NB4 (cell line): ENCODE results near the gene CDKN2B-AS1.

Experiments
- MYC ChIP-seq: IDR thresholded peaks from 2 replicates; pipeline ENCODE4 v1.6.1; 2011; ENCODE audit warnings: low read depth, low read length
- POLR2A ChIP-seq: IDR thresholded peaks from 2 replicates; pipeline ENCODE4 v1.6.1; 2011; ENCODE audit warnings: mild to moderate bottlenecking; ENCODE audit not compliant: insufficient read length; ENCODE audit errors: extremely low read depth
- TF ChIP-seq, protein P1 (sequence below): IDR thresholded peaks from one replicate; pipeline ENCODE4 v1.5.1; 2012; ENCODE audit warnings: low read depth, low read length
- TF ChIP-seq, protein P2 (sequence below): IDR thresholded peaks from 2 replicates; pipeline ENCODE4 v1.6.1; 2011; ENCODE audit warnings: low read depth, low read length

DNA sequence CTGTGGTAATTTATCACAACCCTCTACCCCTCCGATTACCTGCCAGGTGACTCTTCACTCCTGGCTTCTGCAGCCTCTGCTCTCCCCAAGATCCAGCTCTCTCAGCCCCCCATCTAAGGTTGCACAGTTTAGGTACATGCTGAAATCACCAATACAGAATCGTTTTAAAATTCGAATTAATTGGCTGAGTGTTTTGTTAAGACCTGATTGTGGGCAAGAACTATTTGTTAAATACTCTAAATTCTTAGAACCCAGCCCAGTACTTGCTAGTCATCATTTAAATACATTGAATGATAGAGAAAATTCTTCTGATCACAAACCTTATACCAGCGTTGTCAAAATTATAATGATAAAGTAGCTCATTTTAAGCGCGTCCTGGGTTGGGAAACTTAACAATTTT, 162.0 kb downstream of the CDKN2B-AS1 start:
- TF ChIP-seq, protein P1, sequence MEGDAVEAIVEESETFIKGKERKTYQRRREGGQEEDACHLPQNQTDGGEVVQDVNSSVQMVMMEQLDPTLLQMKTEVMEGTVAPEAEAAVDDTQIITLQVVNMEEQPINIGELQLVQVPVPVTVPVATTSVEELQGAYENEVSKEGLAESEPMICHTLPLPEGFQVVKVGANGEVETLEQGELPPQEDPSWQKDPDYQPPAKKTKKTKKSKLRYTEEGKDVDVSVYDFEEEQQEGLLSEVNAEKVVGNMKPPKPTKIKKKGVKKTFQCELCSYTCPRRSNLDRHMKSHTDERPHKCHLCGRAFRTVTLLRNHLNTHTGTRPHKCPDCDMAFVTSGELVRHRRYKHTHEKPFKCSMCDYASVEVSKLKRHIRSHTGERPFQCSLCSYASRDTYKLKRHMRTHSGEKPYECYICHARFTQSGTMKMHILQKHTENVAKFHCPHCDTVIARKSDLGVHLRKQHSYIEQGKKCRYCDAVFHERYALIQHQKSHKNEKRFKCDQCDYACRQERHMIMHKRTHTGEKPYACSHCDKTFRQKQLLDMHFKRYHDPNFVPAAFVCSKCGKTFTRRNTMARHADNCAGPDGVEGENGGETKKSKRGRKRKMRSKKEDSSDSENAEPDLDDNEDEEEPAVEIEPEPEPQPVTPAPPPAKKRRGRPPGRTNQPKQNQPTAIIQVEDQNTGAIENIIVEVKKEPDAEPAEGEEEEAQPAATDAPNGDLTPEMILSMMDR, result no peak
- TF ChIP-seq POLR2A, result no peak
- TF ChIP-seq, protein P2, sequence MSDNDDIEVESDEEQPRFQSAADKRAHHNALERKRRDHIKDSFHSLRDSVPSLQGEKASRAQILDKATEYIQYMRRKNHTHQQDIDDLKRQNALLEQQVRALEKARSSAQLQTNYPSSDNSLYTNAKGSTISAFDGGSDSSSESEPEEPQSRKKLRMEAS, result no peak
- TF ChIP-seq MYC, result no peak
